HG02798 (cell line): Measurements from ENCODE around the gene SLC34A1.
A peak's percentile ranks its signal among the peaks of the same experiment; 100 is the strongest.
"Not testable (repeated sequence)": the region's sequence is repeated elsewhere in the genome, so short reads cannot be mapped to it uniquely, and the experiment has no call there.

Source experiments
- ATAC-seq: cut with Tn5 transposase; IDR thresholded peaks from one replicate; pipeline ENCODE4 v1.9.1; 2021; ENCODE audit warnings: mild to moderate bottlenecking; ENCODE audit not compliant: unreplicated experiment, poor library complexity

The SLC34A1 gene

DNA sequence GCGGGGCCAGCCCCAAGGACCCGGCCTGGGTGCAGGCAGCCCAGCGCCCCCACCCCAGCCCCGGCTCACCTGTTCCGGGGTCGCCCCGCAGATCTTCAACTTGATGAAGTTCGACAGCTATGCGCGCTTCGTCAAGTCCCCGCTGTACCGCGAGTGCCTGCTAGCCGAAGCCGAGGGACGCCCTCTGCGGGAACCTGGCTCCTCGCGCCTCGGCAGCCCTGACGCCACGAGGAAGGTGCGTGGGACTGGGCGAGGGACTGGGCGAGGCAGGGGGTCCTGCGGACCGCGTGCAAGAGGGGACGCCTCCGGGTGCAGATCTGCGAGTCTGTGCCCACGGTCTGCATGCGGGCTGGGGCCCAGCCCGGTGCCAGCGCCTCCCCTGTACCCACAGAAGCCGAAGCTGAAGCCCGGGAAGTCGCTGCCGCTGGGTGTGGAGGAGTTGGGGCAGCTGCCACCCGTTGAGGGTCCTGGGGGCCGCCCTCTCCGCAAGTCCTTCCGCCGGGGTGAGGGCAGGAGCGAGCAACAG lies 16.8 kb upstream of the SLC34A1 start:
- no peak for ATAC-seq

DNA sequence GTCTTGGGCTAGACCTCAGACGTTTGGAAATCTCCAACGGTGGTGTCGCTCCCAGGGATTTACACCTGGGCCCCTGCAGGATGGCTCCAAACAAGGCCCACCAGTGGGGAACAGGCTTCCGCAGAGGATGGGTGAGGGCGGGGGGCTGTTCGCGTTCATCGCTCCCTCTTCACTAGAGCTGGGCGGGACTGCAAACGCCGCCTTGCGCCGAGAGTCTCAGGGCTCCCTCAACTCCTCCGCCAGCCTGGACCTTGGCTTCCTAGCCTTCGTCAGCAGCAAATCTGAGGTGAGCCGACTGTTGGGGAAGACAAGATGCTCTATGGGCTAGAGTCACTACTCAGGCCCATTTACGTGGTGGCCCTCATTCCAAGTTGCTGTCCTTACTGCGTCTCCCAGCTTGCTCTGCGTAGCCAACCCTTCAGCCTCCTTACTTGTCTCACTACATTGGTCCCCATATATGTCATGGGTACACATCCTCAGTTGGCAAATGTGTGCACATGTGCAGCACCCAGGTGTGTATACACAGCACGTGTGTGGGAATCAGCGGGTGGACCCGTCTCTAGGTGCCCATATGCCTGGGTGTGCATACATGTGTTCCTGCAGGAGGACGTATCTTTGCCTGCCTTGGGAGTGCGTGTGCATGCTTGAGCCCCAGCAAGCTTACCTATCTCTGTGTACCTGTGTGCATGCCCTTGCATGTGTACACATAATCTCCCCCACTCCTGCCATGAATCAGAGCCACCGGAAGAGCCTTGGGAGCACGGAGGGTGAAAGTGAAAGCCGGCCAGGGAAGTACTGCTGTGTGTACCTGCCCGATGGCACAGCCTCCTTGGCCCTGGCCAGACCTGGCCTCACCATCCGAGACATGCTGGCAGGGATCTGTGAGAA lies 16.0 kb upstream of the SLC34A1 start:
- ATAC-seq, result no peak

DNA sequence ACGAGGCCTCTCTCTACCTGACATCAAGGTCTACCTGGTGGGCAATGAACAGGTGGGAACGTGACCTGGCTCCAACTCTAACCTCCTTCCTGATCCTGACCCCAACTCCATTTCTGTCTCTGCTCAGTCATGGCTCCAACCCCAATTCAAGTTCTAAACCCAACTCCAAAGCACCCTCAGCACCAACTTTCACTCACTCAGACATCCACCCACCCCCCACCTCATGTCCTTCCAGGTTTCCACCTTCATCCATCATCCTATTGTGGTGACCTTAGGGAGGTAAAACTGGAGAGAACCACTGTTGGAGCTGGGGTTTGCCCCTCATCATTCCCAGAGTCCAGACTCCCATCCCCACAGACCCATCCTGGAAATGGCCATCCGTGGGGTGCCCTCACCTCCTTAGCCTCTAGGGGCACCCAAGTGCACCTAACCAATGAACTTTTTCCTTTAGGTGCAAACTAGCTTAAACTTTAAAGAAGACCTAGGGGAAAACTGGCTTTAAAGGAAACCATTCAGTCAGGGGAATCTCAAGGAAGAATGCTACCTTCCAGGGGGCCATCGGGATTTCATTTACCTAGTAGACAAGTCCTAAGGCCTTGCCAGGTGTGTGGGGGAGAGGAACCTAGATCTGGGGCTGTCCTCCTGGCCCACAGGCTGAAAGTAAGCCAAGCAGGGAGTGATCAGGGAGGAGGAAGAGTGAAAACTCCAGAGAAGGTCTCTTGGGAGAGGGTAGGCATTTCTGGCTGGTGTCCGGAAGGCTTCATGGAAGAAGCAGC lies 15.2 kb upstream of the SLC34A1 start:
- ATAC-seq, result no peak

DNA sequence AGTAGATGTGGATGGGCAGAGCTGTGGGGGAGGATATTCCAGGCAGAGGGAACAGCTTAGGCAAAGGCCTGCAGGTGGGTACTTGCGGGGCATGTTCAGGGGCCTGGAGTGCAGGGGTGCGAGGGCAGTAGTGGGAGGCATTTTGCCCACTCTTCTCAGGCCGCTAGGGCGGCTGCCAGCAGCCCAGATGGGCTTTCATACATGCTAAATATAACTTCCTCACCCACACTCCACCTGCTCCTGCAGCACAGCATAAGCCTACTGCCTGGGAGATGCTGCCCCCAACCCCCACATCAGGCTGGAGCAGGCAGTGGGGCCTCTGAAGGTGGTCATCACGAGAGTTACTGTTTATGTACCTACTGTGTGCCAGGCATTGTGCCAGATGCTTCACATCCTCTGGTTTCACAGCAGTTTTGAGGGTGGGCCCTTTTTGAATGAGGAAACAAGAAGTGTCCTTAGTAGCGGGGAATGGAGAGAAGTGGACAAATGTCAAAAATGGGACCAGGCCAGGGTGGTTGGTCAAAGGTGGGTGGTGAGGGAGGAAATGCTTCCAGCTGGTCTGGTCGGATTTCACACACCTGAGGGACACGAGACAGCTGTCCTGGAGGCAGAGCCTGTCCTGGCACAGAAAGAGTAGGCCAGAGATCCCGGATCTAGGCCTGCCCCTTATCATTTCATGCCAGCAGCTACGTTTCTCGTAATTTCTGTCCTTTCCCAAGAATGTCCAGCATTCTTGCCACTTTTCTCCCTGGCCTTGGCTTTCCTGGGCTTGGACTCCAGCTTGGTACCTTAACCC lies 14.4 kb upstream of the SLC34A1 start:
- ATAC-seq, result no peak

DNA sequence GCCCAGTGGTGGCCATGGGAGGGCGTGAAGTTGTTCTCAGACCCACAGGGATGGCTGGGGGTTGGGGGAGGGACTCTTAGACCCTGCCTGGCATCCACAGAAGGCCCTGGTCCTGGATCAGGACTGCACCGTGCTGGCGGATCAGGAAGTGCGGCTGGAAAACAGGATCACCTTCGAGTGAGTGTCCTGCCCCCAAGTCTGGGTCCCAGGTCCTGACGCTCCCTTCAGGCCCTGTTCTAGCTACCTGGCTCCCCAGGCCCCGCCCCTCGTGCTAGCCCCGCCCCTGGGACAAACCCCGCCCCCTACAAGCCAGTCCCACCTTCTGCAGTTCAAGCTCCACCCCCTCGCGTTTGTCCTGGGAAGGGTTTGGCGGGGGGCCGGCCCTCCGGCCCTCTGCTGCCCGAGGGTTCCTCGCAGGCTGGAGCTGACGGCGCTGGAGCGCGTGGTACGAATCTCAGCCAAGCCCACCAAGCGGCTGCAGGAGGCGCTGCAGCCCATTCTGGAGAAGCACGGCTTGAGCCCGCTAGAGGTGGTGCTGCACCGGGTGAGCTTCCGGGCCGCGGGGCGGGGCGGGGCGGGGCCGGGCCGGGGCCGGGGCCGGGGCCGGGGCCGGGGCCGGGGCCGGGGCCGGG lies 13.6 kb upstream of the SLC34A1 start:
- ATAC-seq, result peak; percentile 68

DNA sequence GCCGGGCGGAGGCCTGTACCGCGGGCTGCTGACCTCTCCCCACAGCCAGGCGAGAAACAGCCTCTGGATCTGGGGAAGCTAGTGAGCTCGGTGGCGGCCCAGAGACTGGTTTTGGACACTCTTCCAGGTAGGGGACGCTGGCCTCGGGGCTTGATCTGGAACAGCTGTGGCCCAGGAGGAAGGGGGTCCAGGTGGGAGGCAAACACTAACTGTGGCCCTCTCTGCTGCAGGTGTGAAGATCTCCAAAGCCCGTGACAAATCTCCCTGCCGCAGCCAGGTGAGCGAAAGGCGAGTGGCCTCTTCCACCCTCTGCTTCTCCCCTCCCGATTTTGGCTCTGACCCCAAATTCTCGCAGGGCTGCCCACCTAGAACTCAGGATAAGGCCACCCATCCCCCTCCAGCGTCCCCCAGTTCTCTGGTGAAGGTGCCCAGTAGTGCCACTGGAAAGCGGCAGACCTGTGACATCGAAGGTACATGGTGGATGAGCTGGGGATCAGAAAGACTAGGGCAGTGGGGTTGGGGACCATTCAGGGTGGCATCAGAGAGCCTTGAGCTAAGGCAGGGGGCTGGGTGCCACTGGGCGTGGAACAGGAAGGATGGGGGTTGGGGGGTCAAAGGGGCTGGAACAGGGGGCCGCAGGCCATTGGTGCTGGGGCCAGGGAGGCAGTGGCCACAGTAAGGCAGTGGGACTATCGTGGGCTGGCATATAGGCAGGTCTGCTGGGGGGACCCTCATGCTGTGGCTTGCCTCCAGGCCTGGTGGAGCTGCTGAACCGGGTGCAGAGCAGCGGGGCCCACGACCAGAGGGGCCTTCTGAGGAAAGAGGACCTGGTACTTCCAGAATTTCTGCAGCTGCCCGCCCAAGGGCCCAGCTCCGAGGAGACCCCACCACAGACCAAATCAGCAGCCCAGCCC lies 12.9 kb upstream of the SLC34A1 start:
- ATAC-seq, result no peak

DNA sequence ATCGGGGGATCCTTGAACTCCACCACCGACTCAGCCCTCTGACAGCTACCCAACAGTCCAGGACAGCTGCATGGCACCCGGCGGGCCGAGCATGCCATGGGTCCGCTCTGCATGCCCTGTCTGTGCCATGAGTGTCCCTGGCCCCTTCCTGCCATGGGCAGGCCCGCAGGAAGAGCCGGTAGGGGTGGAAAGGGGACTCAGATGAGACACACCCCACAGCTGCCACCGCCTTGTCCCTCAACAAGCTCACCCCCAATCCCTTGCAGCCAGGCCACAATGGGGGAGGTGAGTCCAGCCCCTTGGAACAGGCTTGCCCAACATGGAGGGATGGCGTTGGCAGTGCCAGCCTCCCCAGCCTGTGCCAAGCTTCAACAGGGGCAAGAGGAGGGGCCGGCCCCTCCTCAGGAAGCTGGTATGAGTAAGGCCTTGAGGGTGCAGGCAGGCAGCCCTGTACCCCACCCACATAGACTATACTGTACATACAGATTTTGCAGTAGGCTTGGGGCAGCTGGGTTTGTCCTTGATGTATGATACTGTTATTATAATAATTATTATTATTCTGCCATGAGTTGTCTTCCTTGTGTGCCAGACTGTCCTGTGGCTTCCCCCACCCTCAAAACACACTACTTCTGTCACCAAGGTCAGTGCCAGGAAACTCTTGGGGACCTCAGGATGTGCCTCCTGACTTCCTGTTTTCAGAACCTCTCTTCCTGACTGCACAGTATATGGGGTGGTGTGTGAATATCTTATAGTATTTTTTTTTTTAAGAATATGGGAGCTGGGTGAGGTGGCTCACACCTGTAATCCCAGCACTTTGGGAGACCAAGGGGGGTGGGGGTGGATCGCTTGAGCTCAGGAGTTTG lies 12.0 kb upstream of the SLC34A1 start:
- ATAC-seq, result no peak

DNA sequence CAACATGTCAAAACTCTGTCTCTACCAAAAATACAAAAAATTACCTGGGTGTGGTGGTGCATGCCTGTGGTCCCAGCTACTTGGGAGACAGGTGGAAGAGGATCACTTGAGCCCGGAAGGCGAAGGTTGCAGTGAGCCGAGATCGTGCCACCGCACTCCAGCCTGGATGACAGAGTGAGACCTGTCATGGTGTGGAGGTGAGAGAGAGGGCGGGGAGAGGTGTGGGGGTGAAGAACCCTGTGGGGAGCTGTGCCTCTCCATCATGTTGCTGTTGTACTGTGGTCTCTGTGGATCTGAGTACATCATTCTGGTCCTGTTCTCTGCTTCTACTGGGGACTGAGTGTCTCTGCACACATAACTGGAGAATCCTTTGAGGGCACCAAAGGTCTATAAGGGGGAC lies 11.3 kb upstream of the SLC34A1 start:
- ATAC-seq, result no peak

DNA sequence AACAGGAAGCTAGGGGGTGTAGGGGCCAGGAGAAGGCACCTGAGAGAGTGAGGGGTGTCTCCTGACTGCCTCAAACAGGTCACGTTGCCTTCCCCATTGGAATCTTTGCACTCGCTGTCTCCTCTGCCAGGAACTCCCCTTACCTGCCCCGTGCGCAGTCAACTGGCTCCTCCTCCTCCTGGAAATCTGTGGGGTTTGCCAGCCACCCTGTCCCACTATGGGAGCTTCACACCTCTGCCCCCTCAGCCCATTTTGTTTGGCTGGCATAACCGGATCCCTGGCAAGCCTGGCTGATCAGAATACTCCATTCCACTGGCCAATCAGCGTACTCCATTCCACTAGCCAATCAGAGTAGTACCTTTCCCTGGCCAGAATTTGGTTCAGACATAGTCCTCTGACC lies 10.4 kb upstream of the SLC34A1 start:
- ATAC-seq, result no peak

DNA sequence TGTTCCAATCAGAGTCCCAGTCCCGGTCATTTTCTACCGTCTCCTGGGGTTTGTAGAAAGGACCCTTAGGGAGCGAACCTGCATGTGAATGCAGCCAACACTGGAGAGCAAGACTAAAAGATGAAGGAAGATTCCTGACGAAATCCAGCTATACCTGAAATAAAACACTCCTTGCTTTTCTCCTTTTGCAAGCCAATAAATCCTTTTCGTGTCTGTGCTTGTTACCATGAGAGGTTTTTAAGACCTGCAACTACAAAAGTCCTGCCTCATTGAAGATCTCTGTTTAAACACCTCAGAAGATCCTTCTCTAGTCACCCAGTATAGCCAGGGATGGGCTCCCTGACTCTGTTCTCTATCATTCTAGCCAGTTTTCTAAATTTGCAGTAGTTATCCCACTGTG lies 10.0 kb upstream of the SLC34A1 start:
- no peak for ATAC-seq

DNA sequence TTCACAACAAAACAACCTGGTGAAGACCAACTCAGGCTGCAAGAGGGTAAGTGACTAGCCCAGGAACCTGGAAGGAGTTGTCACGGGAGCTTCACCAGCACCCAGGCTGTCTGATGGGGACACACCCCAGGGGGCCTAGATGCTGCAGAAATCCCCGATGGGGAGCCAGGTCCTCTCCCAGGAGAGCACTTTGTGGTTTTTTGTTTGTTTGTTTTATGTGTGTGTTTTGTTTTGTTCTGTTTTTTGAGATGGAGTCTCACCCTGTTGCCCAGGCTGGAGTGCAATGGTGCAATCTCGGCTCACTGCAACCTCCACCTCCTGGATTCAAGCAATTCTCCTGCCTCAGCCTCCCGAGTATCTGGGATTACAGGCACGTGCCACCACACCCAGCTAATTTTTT lies 8.7 kb upstream of the SLC34A1 start:
- not testable (repeated sequence) for ATAC-seq

DNA sequence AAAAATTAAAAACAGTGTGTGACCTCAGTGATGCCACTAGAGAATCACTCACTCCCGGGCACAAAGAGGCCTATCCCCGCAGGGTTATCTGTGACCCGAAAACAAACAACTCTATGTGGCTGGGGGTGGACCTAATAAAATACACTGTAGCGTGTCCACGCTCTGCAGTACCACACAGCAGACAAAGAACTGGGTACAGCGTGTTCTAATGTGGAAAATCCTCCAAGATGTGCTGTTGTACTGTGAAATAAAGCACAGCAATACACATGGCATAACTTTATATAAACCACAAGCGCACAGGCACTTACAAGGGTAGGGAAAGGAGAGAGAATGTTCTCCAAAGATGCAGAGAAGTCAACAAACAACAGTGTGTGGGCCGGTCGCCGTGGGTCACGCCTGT lies 8.1 kb upstream of the SLC34A1 start:
- no peak for ATAC-seq

DNA sequence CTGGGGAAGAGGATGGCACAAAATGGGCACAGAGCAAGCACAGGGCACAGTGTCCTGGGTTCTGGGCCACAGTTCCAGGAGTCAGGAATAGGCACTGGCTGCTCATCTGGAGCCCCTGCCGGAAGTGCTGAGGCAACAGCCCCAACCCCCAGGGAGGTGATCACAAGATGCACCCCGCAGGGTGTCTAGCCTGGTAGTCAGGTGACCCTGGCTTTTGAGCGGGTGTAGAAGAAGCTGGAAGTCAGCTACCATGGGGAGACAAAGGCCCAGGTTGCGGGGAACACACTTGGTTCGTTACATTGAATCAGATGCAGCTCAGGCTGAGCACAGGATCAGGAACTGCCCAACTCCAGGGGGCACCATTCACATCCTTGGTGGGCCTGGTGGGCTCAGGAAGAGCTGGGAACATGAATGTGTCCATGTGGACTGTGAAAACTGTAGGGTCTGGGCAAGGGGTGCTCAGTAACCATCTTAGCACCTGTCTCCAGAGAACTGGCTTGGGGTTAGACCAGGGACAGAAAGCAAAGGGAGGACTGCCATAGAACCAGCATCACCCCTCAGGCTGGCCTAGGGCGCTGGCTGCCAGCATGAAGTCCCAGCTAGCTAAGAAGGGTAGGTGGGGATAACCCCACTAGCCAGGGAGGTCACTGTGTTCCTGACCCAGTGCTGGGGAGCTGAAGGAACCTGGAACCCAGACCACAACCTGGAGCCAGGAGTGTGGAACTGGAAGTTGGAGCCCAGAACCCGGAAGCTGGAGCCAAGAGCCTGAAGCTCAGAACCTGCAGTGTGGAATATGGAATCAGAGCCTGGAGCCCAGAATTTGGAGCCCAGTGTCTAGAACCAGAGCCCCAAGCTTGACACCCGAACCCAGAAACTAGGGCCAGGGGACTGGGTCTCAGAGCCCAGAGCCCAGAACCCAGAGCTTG lies 6.1 kb upstream of the SLC34A1 start:
- ATAC-seq, result no peak

DNA sequence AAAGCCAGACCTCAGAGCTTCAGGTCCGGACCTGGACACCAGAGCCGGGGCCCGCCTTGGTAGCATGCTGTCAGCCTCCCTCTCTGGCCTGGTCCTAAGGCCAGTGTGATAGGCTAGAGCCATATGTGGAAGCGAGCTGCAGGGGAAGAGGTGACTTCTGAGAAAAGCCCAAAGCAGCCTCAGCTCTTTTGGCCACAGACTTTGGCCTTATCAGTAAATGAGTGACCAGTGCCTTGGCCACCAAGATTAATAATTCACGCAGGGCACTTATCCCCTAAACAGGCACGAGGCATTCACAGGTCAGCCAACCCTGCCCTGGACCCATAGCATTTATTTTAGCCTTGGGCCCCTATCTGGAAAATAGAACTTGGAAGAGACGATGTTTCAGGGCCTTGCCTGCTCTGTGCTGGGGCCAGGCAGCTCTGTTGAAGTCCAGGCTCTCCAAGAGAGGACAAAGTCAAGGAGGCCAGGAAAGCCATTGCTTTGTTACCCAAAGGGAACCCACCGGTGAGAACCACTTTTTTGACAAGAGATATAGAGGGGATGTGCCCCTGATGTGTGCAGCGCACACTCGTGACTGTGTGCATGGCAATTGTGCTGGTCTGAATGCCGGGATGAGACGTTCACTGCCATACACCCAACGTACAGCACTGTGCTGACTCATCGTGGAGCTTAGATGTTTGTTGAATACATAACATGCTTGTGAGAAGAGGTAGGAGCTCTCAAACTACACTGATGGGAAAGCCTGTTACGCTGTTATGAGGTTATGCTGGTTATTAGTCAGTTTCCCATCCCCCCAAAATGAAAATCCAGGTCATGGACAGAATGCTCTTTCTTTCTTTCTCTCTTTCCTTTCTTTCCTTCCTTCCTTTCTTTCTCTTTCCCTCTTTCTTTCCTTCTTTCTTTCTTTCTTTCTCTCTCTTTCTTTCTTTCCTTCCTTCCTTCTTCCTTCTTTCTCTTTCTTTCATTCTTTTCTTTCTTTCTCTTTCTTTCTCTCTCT lies 5.0 kb upstream of the SLC34A1 start:
- ATAC-seq, result peak; percentile 54

DNA sequence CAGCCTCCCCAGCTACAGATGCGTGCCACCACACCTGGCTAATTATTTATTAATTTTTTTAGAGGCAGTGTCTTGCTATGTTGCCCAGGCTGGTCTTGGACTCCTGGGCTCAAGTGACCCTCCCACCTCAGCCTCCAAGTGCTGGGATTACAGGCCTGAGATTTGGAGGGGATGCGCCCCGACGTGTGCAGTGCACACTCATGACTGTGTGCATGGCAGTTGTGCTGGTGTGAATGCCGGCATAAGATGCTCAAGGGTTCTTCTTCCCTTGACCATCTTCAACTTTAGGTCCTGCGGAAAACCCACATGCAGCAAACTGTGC lies 3.5 kb upstream of the SLC34A1 start:
- no peak for ATAC-seq

DNA sequence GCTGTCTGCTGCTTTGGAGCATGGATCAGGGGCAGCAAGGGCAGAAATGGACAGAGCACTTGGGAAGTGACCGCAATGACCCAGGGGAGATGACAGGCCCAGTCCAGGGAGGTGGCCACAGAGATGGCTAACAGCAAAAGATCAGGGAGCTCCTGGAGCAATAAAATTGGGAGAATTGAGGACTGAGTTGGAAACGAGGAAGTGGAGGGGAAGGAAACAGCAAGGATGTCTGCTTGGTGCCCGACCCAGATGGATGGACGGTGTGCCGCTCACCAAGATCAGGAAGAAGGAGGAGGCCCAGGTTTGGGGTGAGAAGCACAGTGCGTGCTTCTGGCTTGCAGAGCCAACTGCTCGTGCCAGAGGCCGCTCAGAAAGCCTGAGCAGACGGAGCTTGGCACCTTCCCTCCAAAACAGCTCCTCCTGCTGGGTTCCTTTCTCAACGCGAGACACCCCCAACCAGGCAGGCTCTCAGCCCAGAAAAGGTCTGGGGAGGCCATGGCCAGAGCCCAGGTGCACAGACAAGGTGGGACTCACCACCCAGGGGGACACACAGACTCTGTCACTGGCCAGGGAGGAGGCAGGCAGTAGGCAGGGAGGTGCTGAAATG lies 1.7 kb upstream of the SLC34A1 start:
- no peak for ATAC-seq
